ENCODE measurements around the gene PLA2G2E. TPM values are rescaled to one million over a fixed set of nuclear protein-coding genes. Genes with fewer than 3 reads are reported as not detected.

PLA2G2E gene
- polyA plus RNA-seq, 1 of the 3 experiments (the other 2 are of a cell fraction): not detected

DNA sequence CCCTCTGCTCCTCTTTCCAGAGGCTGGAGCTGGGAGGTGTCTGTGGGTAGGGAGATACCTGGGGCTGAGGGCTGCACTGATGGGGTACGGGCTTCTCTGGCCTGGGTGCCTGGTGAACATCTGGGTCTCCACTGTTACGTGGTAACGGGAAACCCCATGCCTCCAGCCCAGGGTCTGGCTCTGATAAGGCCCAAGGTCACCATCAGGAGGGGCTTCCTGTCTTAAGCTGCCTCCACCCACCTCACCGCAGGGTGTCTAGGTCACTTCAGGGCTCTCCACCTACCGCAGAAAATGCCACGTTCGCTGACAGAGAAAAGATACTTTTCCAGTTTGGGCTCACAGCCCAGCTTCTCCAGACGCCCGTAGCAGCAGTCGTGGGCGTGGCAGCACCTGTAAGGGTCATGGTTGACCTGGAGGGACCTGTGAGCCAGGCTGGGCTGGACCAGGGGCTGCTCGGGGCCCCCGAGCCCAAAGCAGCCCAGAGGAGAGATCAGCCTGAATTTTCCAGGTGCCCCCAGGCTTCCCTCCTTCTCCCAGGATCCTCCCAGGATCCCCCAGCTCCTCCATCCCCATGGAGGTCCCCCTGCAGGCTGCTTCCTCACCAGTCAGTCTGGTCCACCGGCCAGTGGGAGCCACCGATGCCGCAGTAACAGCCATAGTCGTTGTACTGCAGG, 1.3 kb downstream of the PLA2G2E start:
- H3F3A ChIP-seq (replicated peaks; ENCODE audit: insufficient read depth): no peaks in the 10 kb centered on the region
- ChIA-PET CTCF (interaction anchor here (0.7 to 14.7 kb wide), 7 partner anchors 16 to 572 kb away, joined by 3 to 243 read pairs (median 4); no protein-coding TSS in a partner anchor), POLR2A (no interaction called here)
- H3K9me2 ChIP-seq: no peaks in the 10 kb centered on the region
- peaks cover 0 to 3% of the 10 kb centered on the region in 2 experiments; a peak in 1 of 4 replicates for H3K4me1 ChIP-seq (ENCODE audit: control insufficient read depth in 1 of 2, insufficient read depth in 2 of 2, low read depth in 1 of 2, low read length in 1 of 2)
- DNase-seq: no peak
- H3K79me2 ChIP-seq (ENCODE audit: insufficient read depth): no peaks in the 10 kb centered on the region
- TF ChIP-seq, protein P1, sequence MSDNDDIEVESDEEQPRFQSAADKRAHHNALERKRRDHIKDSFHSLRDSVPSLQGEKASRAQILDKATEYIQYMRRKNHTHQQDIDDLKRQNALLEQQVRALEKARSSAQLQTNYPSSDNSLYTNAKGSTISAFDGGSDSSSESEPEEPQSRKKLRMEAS (IDR thresholded peaks at IDR 0.05; ENCODE audit: low read depth): no peak
- no peak for TF ChIP-seq SMC3 (IDR thresholded peaks at IDR 0.05; ENCODE audit: low read depth, low read length)
- TF ChIP-seq, protein P2, sequence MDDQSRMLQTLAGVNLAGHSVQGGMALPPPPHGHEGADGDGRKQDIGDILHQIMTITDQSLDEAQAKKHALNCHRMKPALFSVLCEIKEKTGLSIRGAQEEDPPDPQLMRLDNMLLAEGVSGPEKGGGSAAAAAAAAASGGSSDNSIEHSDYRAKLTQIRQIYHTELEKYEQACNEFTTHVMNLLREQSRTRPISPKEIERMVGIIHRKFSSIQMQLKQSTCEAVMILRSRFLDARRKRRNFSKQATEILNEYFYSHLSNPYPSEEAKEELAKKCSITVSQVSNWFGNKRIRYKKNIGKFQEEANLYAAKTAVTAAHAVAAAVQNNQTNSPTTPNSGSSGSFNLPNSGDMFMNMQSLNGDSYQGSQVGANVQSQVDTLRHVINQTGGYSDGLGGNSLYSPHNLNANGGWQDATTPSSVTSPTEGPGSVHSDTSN (IDR thresholded peaks at IDR 0.05): no peak
- TF ChIP-seq, protein P3, sequence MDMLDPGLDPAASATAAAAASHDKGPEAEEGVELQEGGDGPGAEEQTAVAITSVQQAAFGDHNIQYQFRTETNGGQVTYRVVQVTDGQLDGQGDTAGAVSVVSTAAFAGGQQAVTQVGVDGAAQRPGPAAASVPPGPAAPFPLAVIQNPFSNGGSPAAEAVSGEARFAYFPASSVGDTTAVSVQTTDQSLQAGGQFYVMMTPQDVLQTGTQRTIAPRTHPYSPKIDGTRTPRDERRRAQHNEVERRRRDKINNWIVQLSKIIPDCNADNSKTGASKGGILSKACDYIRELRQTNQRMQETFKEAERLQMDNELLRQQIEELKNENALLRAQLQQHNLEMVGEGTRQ (IDR thresholded peaks at IDR 0.05; ENCODE audit: borderline replicate concordance, low read depth, low read length): no peak
- TF ChIP-seq, protein P4, sequence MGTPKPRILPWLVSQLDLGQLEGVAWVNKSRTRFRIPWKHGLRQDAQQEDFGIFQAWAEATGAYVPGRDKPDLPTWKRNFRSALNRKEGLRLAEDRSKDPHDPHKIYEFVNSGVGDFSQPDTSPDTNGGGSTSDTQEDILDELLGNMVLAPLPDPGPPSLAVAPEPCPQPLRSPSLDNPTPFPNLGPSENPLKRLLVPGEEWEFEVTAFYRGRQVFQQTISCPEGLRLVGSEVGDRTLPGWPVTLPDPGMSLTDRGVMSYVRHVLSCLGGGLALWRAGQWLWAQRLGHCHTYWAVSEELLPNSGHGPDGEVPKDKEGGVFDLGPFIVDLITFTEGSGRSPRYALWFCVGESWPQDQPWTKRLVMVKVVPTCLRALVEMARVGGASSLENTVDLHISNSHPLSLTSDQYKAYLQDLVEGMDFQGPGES (IDR thresholded peaks at IDR 0.05; ENCODE audit: low read depth, low read length): no peak
- no peak for TF ChIP-seq MEF2A (IDR thresholded peaks at IDR 0.05; ENCODE audit: borderline replicate concordance, low read depth)
- TF ChIP-seq RCOR1 (IDR thresholded peaks at IDR 0.05; ENCODE audit: low read length): no peak
- no peak for TF ChIP-seq SIN3A (IDR thresholded peaks at IDR 0.05; ENCODE audit: borderline replicate concordance, low read depth, low read length)
- TF ChIP-seq, protein P5, sequence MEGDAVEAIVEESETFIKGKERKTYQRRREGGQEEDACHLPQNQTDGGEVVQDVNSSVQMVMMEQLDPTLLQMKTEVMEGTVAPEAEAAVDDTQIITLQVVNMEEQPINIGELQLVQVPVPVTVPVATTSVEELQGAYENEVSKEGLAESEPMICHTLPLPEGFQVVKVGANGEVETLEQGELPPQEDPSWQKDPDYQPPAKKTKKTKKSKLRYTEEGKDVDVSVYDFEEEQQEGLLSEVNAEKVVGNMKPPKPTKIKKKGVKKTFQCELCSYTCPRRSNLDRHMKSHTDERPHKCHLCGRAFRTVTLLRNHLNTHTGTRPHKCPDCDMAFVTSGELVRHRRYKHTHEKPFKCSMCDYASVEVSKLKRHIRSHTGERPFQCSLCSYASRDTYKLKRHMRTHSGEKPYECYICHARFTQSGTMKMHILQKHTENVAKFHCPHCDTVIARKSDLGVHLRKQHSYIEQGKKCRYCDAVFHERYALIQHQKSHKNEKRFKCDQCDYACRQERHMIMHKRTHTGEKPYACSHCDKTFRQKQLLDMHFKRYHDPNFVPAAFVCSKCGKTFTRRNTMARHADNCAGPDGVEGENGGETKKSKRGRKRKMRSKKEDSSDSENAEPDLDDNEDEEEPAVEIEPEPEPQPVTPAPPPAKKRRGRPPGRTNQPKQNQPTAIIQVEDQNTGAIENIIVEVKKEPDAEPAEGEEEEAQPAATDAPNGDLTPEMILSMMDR (IDR thresholded peaks at IDR 0.05): no peak
- TF ChIP-seq YY1 (IDR thresholded peaks at IDR 0.05; ENCODE audit: low read depth): no peak
- TF ChIP-seq, protein P6, sequence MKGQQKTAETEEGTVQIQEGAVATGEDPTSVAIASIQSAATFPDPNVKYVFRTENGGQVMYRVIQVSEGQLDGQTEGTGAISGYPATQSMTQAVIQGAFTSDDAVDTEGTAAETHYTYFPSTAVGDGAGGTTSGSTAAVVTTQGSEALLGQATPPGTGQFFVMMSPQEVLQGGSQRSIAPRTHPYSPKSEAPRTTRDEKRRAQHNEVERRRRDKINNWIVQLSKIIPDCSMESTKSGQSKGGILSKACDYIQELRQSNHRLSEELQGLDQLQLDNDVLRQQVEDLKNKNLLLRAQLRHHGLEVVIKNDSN (IDR thresholded peaks at IDR 0.05; ENCODE audit: borderline replicate concordance, low read depth): no peak
- TF ChIP-seq, protein P7, sequence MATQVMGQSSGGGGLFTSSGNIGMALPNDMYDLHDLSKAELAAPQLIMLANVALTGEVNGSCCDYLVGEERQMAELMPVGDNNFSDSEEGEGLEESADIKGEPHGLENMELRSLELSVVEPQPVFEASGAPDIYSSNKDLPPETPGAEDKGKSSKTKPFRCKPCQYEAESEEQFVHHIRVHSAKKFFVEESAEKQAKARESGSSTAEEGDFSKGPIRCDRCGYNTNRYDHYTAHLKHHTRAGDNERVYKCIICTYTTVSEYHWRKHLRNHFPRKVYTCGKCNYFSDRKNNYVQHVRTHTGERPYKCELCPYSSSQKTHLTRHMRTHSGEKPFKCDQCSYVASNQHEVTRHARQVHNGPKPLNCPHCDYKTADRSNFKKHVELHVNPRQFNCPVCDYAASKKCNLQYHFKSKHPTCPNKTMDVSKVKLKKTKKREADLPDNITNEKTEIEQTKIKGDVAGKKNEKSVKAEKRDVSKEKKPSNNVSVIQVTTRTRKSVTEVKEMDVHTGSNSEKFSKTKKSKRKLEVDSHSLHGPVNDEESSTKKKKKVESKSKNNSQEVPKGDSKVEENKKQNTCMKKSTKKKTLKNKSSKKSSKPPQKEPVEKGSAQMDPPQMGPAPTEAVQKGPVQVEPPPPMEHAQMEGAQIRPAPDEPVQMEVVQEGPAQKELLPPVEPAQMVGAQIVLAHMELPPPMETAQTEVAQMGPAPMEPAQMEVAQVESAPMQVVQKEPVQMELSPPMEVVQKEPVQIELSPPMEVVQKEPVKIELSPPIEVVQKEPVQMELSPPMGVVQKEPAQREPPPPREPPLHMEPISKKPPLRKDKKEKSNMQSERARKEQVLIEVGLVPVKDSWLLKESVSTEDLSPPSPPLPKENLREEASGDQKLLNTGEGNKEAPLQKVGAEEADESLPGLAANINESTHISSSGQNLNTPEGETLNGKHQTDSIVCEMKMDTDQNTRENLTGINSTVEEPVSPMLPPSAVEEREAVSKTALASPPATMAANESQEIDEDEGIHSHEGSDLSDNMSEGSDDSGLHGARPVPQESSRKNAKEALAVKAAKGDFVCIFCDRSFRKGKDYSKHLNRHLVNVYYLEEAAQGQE (IDR thresholded peaks at IDR 0.05; ENCODE audit: low read depth, low read length): no peak
- no peak for TF ChIP-seq NFIC (IDR thresholded peaks at IDR 0.05; ENCODE audit: borderline replicate concordance)
- no peak for TF ChIP-seq GABPA (IDR thresholded peaks at IDR 0.05; ENCODE audit: low read depth)
- no peak for TF ChIP-seq RFX5 (IDR thresholded peaks at IDR 0.05; ENCODE audit: low read length)
- TF ChIP-seq MXI1 (IDR thresholded peaks at IDR 0.05; ENCODE audit: low read depth, low read length): no peak
- TF ChIP-seq RAD21 (IDR thresholded peaks at IDR 0.05; ENCODE audit: low read length): no peak
- H2AFZ ChIP-seq (ENCODE audit: low read depth): no peak overlapping the region
- H3K4me2 ChIP-seq: no peak overlapping the region
- no peak overlapping the region for H3K9ac ChIP-seq
- no peak overlapping the region for H3K4me3 ChIP-seq (ENCODE audit: low read depth in 2 of 2, low read length in 1 of 2)
- whole genome bisulfite sequencing (ENCODE audit: low lambda C conversion rate): 73% methylated on average over 4 of the region's 17 CpGs
- H3K9me3 ChIP-seq: no peaks in the 10 kb centered on the region
- H3K27ac ChIP-seq (ENCODE audit: low read depth in 2 of 2, low read length in 1 of 2): no peak overlapping the region
- no peaks in the 10 kb centered on the region for H3K27me3 ChIP-seq (ENCODE audit: insufficient read depth)
- no peaks in the 10 kb centered on the region for H4K20me1 ChIP-seq (ENCODE audit: insufficient read depth)
- no peaks in the 10 kb centered on the region for H3K36me3 ChIP-seq (replicated peaks in 1 of 2; ENCODE audit: control insufficient read depth in 1 of 2, insufficient read depth in 2 of 2, low read length in 1 of 2)

Data from SK-N-SH (cell line).